HepG2 (cell line): ENCODE results near the gene SLC6A9. TPM values are rescaled to one million over a fixed set of nuclear protein-coding genes. Genes with fewer than 3 reads are reported as not detected.
A peak's percentile ranks its signal among the peaks of the same experiment; 100 is the strongest.

ENCODE experiments used
- ATAC-seq: fragments of 200-7000 bp; cut with Tn5 transposase; 3 replicates; pipeline ENCODE4 v1.9.1; 2020; ENCODE audit warnings: mild to moderate bottlenecking, moderate library complexity
- BruUV-seq: library from RNA; stranded (reverse); fragments of 400-500 nt; replicated peaks from 2 replicates; lab custom pipeline; 2021; lab: Mats Ljungman, UMichigan
- CTCF ChIA-PET: fragments of 300-600 bp; formaldehyde crosslinking; extraction: SDS; loops from one replicate; lab custom pipeline; 2021; ENCODE audit warnings: low total read pairs, inconsistent platforms, low intra/inter-chr PET ratio; lab: Yijun Ruan, JAX
- POLR2A ChIA-PET: fragments of 350-600 bp; sonication (Branson Sonifier 250); formaldehyde crosslinking; loops from one replicate; lab custom pipeline; 2020; ENCODE audit warnings: antibody characterized with exemption, inconsistent platforms; lab: Yijun Ruan, JAX
- DNase-seq: peaks from one replicate; pipeline ENCODE4 v3.0.0-alpha.2; 2015; ENCODE audit warnings: low spot score
- FAIRE-seq: peaks from 3 replicates; lab custom pipeline; 2011; peaks lifted over from hg19 to GRCh38; lab: Jason Lieb, UNC
- H2AFZ ChIP-seq: one replicate; pipeline ENCODE4 v1.6.1; 2011; ENCODE audit warnings: low read length, inconsistent platforms
- H3K27ac ChIP-seq: fragments of 300-600 bp; 3 replicates; pipeline ENCODE4 v1.8.0; 2011; ENCODE audit warnings: mixed run types, mild to moderate bottlenecking, mixed read lengths, low read length, inconsistent platforms; ENCODE audit not compliant: insufficient read depth; ENCODE audit errors: extremely low read length
- H3K27me3 ChIP-seq, 2 experiments: fragments of 200-600 bp in 1 of 2; 2 replicates in 1 of 2; 3 replicates in 1 of 2; pipeline versions ENCODE4 v1.6.0 to v1.8.0; 2011; ENCODE audit warnings: low read length in 2 of 2, mild to moderate bottlenecking in 2 of 2, moderate library complexity in 2 of 2, inconsistent platforms in 1 of 2; ENCODE audit not compliant: insufficient read depth in 2 of 2, control insufficient read depth in 1 of 2
- H3K36me3 ChIP-seq, 2 experiments: fragments of 200-600 bp in 1 of 2; replicated peaks in 1 of 2; 2 replicates in 1 of 2; 3 replicates in 1 of 2; pipeline versions ENCODE4 v1.5.1 to v1.8.0; 2011; ENCODE audit warnings: low read length in 2 of 2, inconsistent platforms in 1 of 2; ENCODE audit not compliant: insufficient read depth in 2 of 2, control insufficient read depth in 1 of 2
- H3K4me1 ChIP-seq: 2 replicates; pipeline ENCODE4 v1.5.1; 2012; ENCODE audit warnings: low read length, inconsistent platforms; ENCODE audit not compliant: insufficient read depth
- H3K4me2 ChIP-seq: 2 replicates; pipeline ENCODE4 v1.6.0; 2011; ENCODE audit warnings: low read depth, low read length, inconsistent platforms
- H3K4me3 ChIP-seq, 3 experiments: fragments of 200-600 bp in 1 of 3; sonication (generic), shearing (Covaris generic) in 1 of 3; replicated peaks in 1 of 3; 2 replicates each; pipeline ENCODE4 v1.5.1; 2011 to 2016; ENCODE audit warnings: low read length in 3 of 3, inconsistent platforms in 2 of 3, low read depth in 2 of 3, mild to moderate bottlenecking in 2 of 3, control low read depth in 1 of 3, mixed read lengths in 1 of 3; ENCODE audit not compliant: insufficient read depth in 1 of 3
- H3K79me2 ChIP-seq: one replicate; pipeline ENCODE4 v1.6.1; 2011; ENCODE audit warnings: low read length, inconsistent platforms; ENCODE audit not compliant: insufficient read depth
- H3K9ac ChIP-seq: 2 replicates; pipeline ENCODE4 v1.6.0; 2011; ENCODE audit warnings: mild to moderate bottlenecking, low read depth, low read length, inconsistent platforms; ENCODE audit not compliant: insufficient read depth
- H3K9me3 ChIP-seq: 2 replicates; pipeline ENCODE4 v1.5.1; 2012; ENCODE audit warnings: mild to moderate bottlenecking, low read length
- H4K20me1 ChIP-seq: 2 replicates; pipeline ENCODE4 v1.6.0; 2011; ENCODE audit warnings: inconsistent platforms, mild to moderate bottlenecking, low read length, moderate library complexity; ENCODE audit not compliant: insufficient read depth
- AHR ChIP-seq: IDR thresholded peaks from 2 replicates; pipeline ENCODE4 v1.6.1; 2018; ENCODE audit warnings: missing genetic modification reagents, missing compliant biosample characterization
- CEBPB ChIP-seq: IDR thresholded peaks from 2 replicates; pipeline ENCODE4 v1.6.1; 2011; ENCODE audit warnings: low read depth, low read length, improper control_type of control experiment, borderline replicate concordance
- LCORL ChIP-seq, 2 experiments: fragments of 450-650 bp in 1 of 2; sonication (generic) in 1 of 2; formaldehyde crosslinking in 1 of 2; IDR thresholded peaks; 2 replicates each; pipeline versions ENCODE4 v1.5.0 to v1.6.1; 2017 to 2020; ENCODE audit warnings: antibody characterized with exemption in 1 of 2, missing genetic modification reagents in 1 of 2
- WGBS: methylation state at CpG from one replicate; pipeline ENCODE4 v1.1.6; 2017; ENCODE audit warnings: low lambda C conversion rate; 5-methylcytosine and 5-hydroxymethylcytosine counted together
- in situ Hi-C: cut with HindIII; loops from 2 replicates; pipeline ENCODE4 v1.10.0; 2017; ENCODE audit warnings: low pct_unique_long_range_greater_than_20kb; ENCODE audit not compliant: extremely low pct_ligation_motif_present
- intact Hi-C: fragments of 100-400 bp; cut with micrococcal nuclease; formaldehyde crosslinking; loops from one replicate; pipeline ENCODE4 v1.10.0; 2022; ENCODE audit not compliant: unreplicated experiment
- polyA plus RNA-seq, 8 experiments: library from polyadenylated mRNA; depleted of rRNA in 3 of 8; stranded (reverse) in 7 of 8; unstranded in 1 of 8; fragments of >200 nt; fragmentation: Illumina TruSeq in 4 of 8; extraction: Trizol in 4 of 8; gene quantifications; 2 replicates each; pipeline versions ENCODE4 v1.2.1 to v1.2.3, GENCODE V29; 2011 to 2016; ENCODE audit warnings: low read depth in 4 of 8, missing spikeins in 1 of 8, mixed read lengths in 1 of 8; ENCODE audit not compliant: insufficient read depth in 1 of 8
- total RNA-seq, 5 experiments: library from RNA; depleted of rRNA; stranded (reverse); fragments of >200 nt; fragmentation: Illumina TruSeq; extraction: Trizol; gene quantifications; 2 replicates each; pipeline ENCODE4 v1.2.3, GENCODE V29; 2016; ENCODE audit warnings: low read depth in 1 of 5

SLC6A9 gene
- total and polyA plus RNA-seq, 2 of the 13 experiments (the other 11 are each of a cell fraction or from before 2014, with no cell fraction given), result 8.5 to 9.9 TPM

DNA sequence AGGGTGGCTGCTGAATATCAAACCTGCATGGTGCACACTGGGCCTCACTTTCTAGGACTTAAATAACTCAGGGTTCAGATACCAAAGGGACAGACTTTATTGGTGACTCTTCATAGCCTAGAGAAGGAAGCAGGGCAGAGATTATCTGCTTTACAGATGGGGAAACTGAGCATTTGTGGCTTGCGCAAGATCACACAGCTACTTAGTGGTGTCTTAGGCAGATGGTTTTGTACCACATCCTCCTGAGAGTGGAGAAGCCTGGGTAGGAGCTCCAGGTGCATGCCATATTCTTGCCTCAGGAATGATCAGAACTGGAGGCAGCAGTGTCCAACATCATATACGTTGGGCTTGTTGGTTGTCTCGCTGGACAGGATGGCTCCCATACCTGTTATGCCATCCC is 68.3 kb downstream of the SLC6A9 start:
- no TSS peak for BruUV-seq
- DNase-seq (no peak), FAIRE-seq (no peak), ATAC-seq (no peak)
- Histone ChIP-seq H3K9me3 (no peaks in the 10 kb centered on the region), H3K36me3 (peaks cover 8 to 11% of the 10 kb centered on the region in 2 experiments; a peak in 4 of 5 replicates), H3K27me3 (no peaks in the 10 kb centered on the region), H2AFZ (no peak overlapping the region), H3K9ac (no peak overlapping the region), H3K4me3 (no peak overlapping the region), H3K4me1 (no peaks in the 10 kb centered on the region), H3K79me2 (no peaks in the 10 kb centered on the region), H3K4me2 (no peak overlapping the region), H3K27ac (no peak overlapping the region), H4K20me1 (no peaks in the 10 kb centered on the region)
- WGBS, result 97% methylated on average over 3 of the region's 3 CpGs
- in situ Hi-C loops, result no loop called here
- intact Hi-C loops, result no loop called here
- ChIA-PET POLR2A (no interaction called here), CTCF (no interaction called here)
- TF ChIP-seq AHR (CRISPR knock-in tag) (no peak), CEBPB (0 out of 2 replicates have a peak, but pooled peaks have one; percentile 1)

GRCh38 chr1:43962324-43962723 is 68.9 kb downstream of the SLC6A9 start:
- WGBS, result 90% methylated on average over 2 of the region's 2 CpGs
- in situ Hi-C loops, result no loop called here
- H3K36me3 ChIP-seq, result peaks cover 7 to 18% of the 10 kb centered on the region in 2 experiments; a peak in 4 of 5 replicates

More at GRCh38 chr1:43962324-43962723, 68.9 kb downstream of the SLC6A9 start:
- Histone ChIP-seq H3K4me1 (no peaks in the 10 kb centered on the region), H3K27ac (no peak overlapping the region), H3K27me3 (no peaks in the 10 kb centered on the region), H3K9me3 (no peaks in the 10 kb centered on the region), H3K4me3 (no peak overlapping the region), H2AFZ (no peak overlapping the region), H3K4me2 (no peak overlapping the region), H3K79me2 (no peaks in the 10 kb centered on the region), H3K9ac (no peak overlapping the region), H4K20me1 (no peaks in the 10 kb centered on the region)
- no TSS peak for BruUV-seq
- ATAC-seq (no peak), DNase-seq (no peak), FAIRE-seq (no peak)
- ChIA-PET CTCF (no interaction called here), POLR2A (no interaction called here)
- intact Hi-C loops, result no loop called here
- TF ChIP-seq LCORL (IDR thresholded peaks at IDR 0.05) (no peak), LCORL (CRISPR knock-in tag; IDR thresholded peaks at IDR 0.05) (no peak)
